IMR-90 (cell line): ENCODE measurements around the gene RNF144A. TPM values are rescaled to one million over a fixed set of nuclear protein-coding genes. Genes with fewer than 3 reads are reported as not detected.

Experiments
- ATAC-seq: fragments of 200-7000 bp; cut with Tn5 transposase; 2 replicates; pipeline ENCODE4 v1.9.1; 2020; ENCODE audit warnings: low read depth, mild to moderate bottlenecking, moderate library complexity
- BruUV-seq: library from RNA; stranded (reverse); fragments of 400-500 nt; replicated peaks from 2 replicates; lab custom pipeline; 2021; lab: Mats Ljungman, UMichigan
- CTCF ChIA-PET: fragments of 300-600 bp; formaldehyde crosslinking; extraction: SDS; loops from one replicate; lab custom pipeline; 2021; ENCODE audit warnings: antibody characterized with exemption; lab: Yijun Ruan, JAX
- POLR2A ChIA-PET: fragments of 300-600 bp; sonication (Branson Sonifier 250); formaldehyde crosslinking; loops from one replicate; lab custom pipeline; 2022; ENCODE audit warnings: antibody characterized with exemption; ENCODE audit not compliant: unreplicated experiment; lab: Charles Lee
- DNase-seq: peaks from one replicate; pipeline ENCODE4 v3.0.0; 2013
- H2AFZ ChIP-seq: replicated peaks from 2 replicates; pipeline ENCODE3; 2013; ENCODE audit warnings: low read length, mild to moderate bottlenecking; ENCODE audit not compliant: poor library complexity
- H2AK5ac ChIP-seq: 2 replicates; pipeline ENCODE4 v1.6.1; 2013; ENCODE audit warnings: low read depth, low read length, inconsistent platforms
- H2AK9ac ChIP-seq: replicated peaks from 2 replicates; pipeline ENCODE3; 2013; ENCODE audit warnings: mild to moderate bottlenecking, low read depth, low read length, moderate library complexity; ENCODE audit not compliant: poor library complexity
- H2BK120ac ChIP-seq: 2 replicates; pipeline ENCODE4 v1.6.1; 2013; ENCODE audit warnings: low read depth, low read length, inconsistent platforms
- H2BK15ac ChIP-seq: 3 replicates; pipeline ENCODE4 v1.6.1; 2013; ENCODE audit warnings: low read depth, low read length, inconsistent platforms
- H2BK20ac ChIP-seq: 2 replicates; pipeline ENCODE4 v1.6.1; 2013; ENCODE audit warnings: low read depth, mild to moderate bottlenecking, inconsistent platforms, low read length, moderate library complexity
- H2BK5ac ChIP-seq: 2 replicates; pipeline ENCODE4 v1.6.1; 2013; ENCODE audit warnings: mild to moderate bottlenecking, low read depth, low read length, inconsistent platforms; ENCODE audit not compliant: poor library complexity, severe bottlenecking
- H3K14ac ChIP-seq: replicated peaks from 2 replicates; pipeline ENCODE4 v1.6.1; 2013; ENCODE audit warnings: low read depth, low read length, inconsistent platforms
- H3K18ac ChIP-seq: 2 replicates; pipeline ENCODE4 v1.6.1; 2013; ENCODE audit warnings: low read depth, low read length, control low read depth
- H3K23ac ChIP-seq: 2 replicates; pipeline ENCODE4 v1.6.1; 2013; ENCODE audit warnings: low read depth, low read length, inconsistent platforms
- H3K27ac ChIP-seq: 2 replicates; pipeline ENCODE4 v1.5.1; 2013; ENCODE audit warnings: mild to moderate bottlenecking, control low read depth, low read length; ENCODE audit not compliant: insufficient read depth
- H3K27me3 ChIP-seq: 2 replicates; pipeline ENCODE4 v1.6.1; 2013; ENCODE audit warnings: low read length; ENCODE audit not compliant: control insufficient read depth, insufficient read depth
- H3K36me3 ChIP-seq: 2 replicates; pipeline ENCODE4 v1.6.1; 2013; ENCODE audit warnings: low read length, mixed read lengths; ENCODE audit not compliant: control insufficient read depth, insufficient read depth
- H3K4ac ChIP-seq: 2 replicates; pipeline ENCODE4 v1.6.1; 2013; ENCODE audit warnings: low read depth, low read length, inconsistent platforms
- H3K4me1 ChIP-seq: 2 replicates; pipeline ENCODE4 v1.6.1; 2013; ENCODE audit warnings: low read length, mixed read lengths; ENCODE audit not compliant: control insufficient read depth, insufficient read depth
- H3K4me2 ChIP-seq: 2 replicates; pipeline ENCODE4 v1.6.1; 2013; ENCODE audit warnings: low read depth, mild to moderate bottlenecking, control low read depth, low read length, moderate library complexity
- H3K4me3 ChIP-seq: 2 replicates; pipeline ENCODE4 v1.5.1; 2013; ENCODE audit warnings: low read depth, mild to moderate bottlenecking, control low read depth, low read length, moderate library complexity; ENCODE audit not compliant: insufficient read depth
- H3K56ac ChIP-seq: 2 replicates; pipeline ENCODE4 v1.6.1; 2013; ENCODE audit warnings: low read length, inconsistent platforms; ENCODE audit not compliant: insufficient read depth; ENCODE audit errors: extremely low read depth
- H3K79me1 ChIP-seq, 2 experiments: 2 replicates each; pipeline ENCODE4 v1.6.1; 2013; ENCODE audit warnings: low read length in 2 of 2, inconsistent platforms in 1 of 2, low read depth in 1 of 2
- H3K9ac ChIP-seq: 2 replicates; pipeline ENCODE4 v1.6.1; 2013; ENCODE audit warnings: low read depth, low read length, control low read depth
- H3K9me1 ChIP-seq: 2 replicates; pipeline ENCODE4 v1.6.1; 2013; ENCODE audit warnings: low read length, inconsistent platforms; ENCODE audit not compliant: insufficient read depth
- H3K9me3 ChIP-seq: 2 replicates; pipeline ENCODE4 v1.6.1; 2013; ENCODE audit warnings: low read length; ENCODE audit not compliant: control insufficient read depth, insufficient read depth
- H4K20me1 ChIP-seq: 2 replicates; pipeline ENCODE4 v1.6.1; 2013; ENCODE audit warnings: low read length, inconsistent platforms; ENCODE audit not compliant: insufficient read depth
- H4K5ac ChIP-seq: 2 replicates; pipeline ENCODE4 v1.6.1; 2013; ENCODE audit warnings: mild to moderate bottlenecking, low read depth, low read length, control low read depth
- H4K8ac ChIP-seq, 2 experiments: 2 replicates each; pipeline ENCODE4 v1.6.1; 2013; ENCODE audit warnings: low read depth in 2 of 2, low read length in 2 of 2, control low read depth in 1 of 2, inconsistent platforms in 1 of 2
- H4K91ac ChIP-seq: 2 replicates; pipeline ENCODE4 v1.6.1; 2013; ENCODE audit warnings: low read depth, low read length, inconsistent platforms; ENCODE audit not compliant: insufficient read depth
- CEBPB ChIP-seq: IDR thresholded peaks from 2 replicates; pipeline ENCODE4 v1.6.1; 2012; ENCODE audit warnings: low read depth, low read length, improper control_type of control experiment
- CHD1 ChIP-seq: IDR thresholded peaks from 2 replicates; pipeline ENCODE4 v1.6.1; 2012; ENCODE audit warnings: low read depth, low read length, improper control_type of control experiment
- FOS ChIP-seq: fragments of 150-350 bp; IDR thresholded peaks from 2 replicates; pipeline ENCODE4 v1.6.1; 2016; ENCODE audit warnings: low read depth, low read length
- MAFK ChIP-seq: IDR thresholded peaks from 2 replicates; pipeline ENCODE4 v1.6.1; 2012; ENCODE audit warnings: low read depth, low read length, improper control_type of control experiment
- NFE2L2 ChIP-seq: fragments of 150-350 bp; IDR thresholded peaks from 2 replicates; pipeline ENCODE4 v1.6.1; 2016; ENCODE audit warnings: low read depth, mild to moderate bottlenecking, low read length
- RCOR1 ChIP-seq: IDR thresholded peaks from 2 replicates; pipeline ENCODE4 v1.6.1; 2012; ENCODE audit warnings: mild to moderate bottlenecking, low read length, improper control_type of control experiment; ENCODE audit not compliant: insufficient replicate concordance
- RFX5 ChIP-seq: IDR thresholded peaks from 2 replicates; pipeline ENCODE4 v1.8.0; 2012; ENCODE audit warnings: low read depth, mild to moderate bottlenecking, low read length, moderate library complexity
- SMC3 ChIP-seq: fragments of 150-350 bp; IDR thresholded peaks from 2 replicates; pipeline ENCODE4 v1.6.1; 2016; ENCODE audit warnings: low read depth, mild to moderate bottlenecking, antibody characterized with exemption, low read length, moderate library complexity
- WGBS, 2 experiments: methylation state at CpG; one replicate each; pipeline versions ENCODE4 v1.1.5 to v1.1.7; 2013; ENCODE audit warnings: missing lambda C conversion rate in 2 of 2; ENCODE audit not compliant: insufficient read length in 1 of 2; ENCODE audit errors: extremely low coverage in 2 of 2; 5-methylcytosine and 5-hydroxymethylcytosine counted together
- dilution Hi-C: fragments of 300-500 bp; cut with HindIII; formaldehyde crosslinking; loops from one replicate; pipeline ENCODE4 v1.14.3; 2018; ENCODE audit warnings: low sequenced_read_pairs; ENCODE audit not compliant: unreplicated experiment
- in situ Hi-C: fragments of 300-500 bp; cut with MboI; formaldehyde crosslinking; loops from 3 replicates; pipeline ENCODE4 v1.14.3; 2019; ENCODE audit warnings: low sequenced_read_pairs, inconsistent platforms, mixed read lengths
- intact Hi-C: fragments of 100-400 bp; cut with micrococcal nuclease; formaldehyde crosslinking; loops from 2 replicates; pipeline ENCODE4 v1.10.0; 2022
- polyA plus RNA-seq, 3 experiments: library from polyadenylated mRNA; depleted of rRNA; stranded (reverse); fragments of >200 nt; gene quantifications; 2 replicates each; pipeline ENCODE4 v1.2.3, GENCODE V29; 2012; ENCODE audit warnings: low replicate concordance in 1 of 3
- total RNA-seq: library from RNA; depleted of rRNA; stranded (reverse); fragments of >200 nt; gene quantifications from 2 replicates; pipeline ENCODE4 v1.2.3, GENCODE V29; 2012
- TF ChIP-seq, protein P1 (sequence below): fragments of 150-350 bp; IDR thresholded peaks from 2 replicates; pipeline ENCODE4 v1.6.1; 2016; ENCODE audit warnings: low read depth, mild to moderate bottlenecking, low read length, moderate library complexity, borderline replicate concordance
- TF ChIP-seq, protein P2 (sequence below): conservative IDR thresholded peaks from 2 replicates; pipeline ENCODE4 v1.5.1; 2012; ENCODE audit warnings: mild to moderate bottlenecking, low read depth, low read length, improper control_type of control experiment
- TF ChIP-seq, protein P3 (sequence below): fragments of 150-350 bp; IDR thresholded peaks from 2 replicates; pipeline ENCODE4 v1.6.1; 2017; ENCODE audit warnings: mild to moderate bottlenecking, antibody characterized with exemption, low read length, low read depth

The RNF144A gene
- total and polyA plus RNA-seq, 2 of the 4 experiments (the other 2 are of a cell fraction), result 0.18 to 0.26 TPM

DNA sequence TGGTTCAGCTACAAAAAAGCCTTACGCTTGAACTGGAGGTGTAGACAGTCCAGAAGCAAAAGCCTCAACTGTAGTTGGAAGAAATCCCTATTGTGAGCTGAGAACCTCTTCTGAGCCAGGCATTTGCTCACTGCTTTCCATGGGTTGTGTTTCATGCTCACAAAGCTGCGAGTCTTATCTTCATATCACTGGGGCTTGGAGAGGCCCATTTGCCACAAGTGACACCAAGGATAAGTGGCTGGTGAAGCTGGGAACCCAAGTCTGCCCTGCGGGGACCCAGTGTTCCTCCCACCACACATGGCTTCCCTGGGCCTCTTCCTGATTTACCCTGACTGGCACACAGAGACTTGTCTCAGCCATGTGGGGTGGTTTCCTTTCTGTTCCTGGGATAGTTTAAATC is 130.4 kb downstream of the RNF144A start (continued):
- no peak for TF ChIP-seq MAFK
- TF ChIP-seq, protein P1, sequence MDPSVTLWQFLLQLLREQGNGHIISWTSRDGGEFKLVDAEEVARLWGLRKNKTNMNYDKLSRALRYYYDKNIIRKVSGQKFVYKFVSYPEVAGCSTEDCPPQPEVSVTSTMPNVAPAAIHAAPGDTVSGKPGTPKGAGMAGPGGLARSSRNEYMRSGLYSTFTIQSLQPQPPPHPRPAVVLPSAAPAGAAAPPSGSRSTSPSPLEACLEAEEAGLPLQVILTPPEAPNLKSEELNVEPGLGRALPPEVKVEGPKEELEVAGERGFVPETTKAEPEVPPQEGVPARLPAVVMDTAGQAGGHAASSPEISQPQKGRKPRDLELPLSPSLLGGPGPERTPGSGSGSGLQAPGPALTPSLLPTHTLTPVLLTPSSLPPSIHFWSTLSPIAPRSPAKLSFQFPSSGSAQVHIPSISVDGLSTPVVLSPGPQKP, result no peak

DNA sequence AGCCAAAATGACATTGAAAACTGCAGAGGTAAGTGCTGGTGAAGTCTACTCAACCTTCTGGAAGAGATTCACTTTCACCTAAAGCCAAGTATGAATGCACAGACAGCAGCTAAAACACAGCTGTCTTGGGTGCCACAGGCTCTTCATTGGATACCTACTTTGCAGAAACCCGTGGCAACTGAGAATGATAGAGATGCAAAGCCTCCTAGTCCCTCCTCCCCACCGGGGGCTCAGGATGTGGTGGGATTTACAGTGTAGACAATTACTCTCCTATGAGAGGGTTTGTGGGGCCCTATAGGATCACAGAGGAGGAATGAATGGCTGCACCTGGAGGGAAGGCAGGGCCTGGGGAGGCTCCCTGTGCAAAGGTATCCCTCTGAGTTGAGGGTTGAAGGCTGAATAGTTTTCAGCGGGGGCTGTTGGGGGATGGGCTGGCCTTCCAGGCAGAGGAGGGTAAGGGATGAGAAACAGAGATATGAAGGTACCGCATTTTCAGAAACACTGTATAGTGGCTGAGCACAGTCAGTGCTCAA is 131.6 kb downstream of the RNF144A start:
- H3K27me3 ChIP-seq, result no peaks in the 10 kb centered on the region
- no peak for ATAC-seq
- WGBS, 2 experiments, result 86% methylated on average over 2 of the region's 4 CpGs; no CpG with 5 or more reads in 1 of the 2 experiments
- no peak overlapping the region for H3K27ac ChIP-seq
- dilution Hi-C loops, result no loop called here
- POLR2A ChIA-PET, result no interaction called here
- no peak overlapping the region for H3K14ac ChIP-seq
- H4K8ac ChIP-seq, result no peak overlapping the region
- no peak overlapping the region for H2BK5ac ChIP-seq
- H4K91ac ChIP-seq, result no peak overlapping the region
- no peak overlapping the region for H3K18ac ChIP-seq
- H2AK9ac ChIP-seq, result no peak overlapping the region
- no peaks in the 10 kb centered on the region for H3K4me1 ChIP-seq
- no peak overlapping the region for H2BK15ac ChIP-seq
- H3K9me1 ChIP-seq, result no peaks in the 10 kb centered on the region; the same call in 1 of the 2 replicates
- H3K56ac ChIP-seq, result no peak overlapping the region
- H3K23ac ChIP-seq, result no peak overlapping the region
- no peak overlapping the region for H2AFZ ChIP-seq
- CTCF ChIA-PET, result no interaction called here
- intact Hi-C loops, result no loop called here
- H2BK20ac ChIP-seq, result no peak overlapping the region
- no peak overlapping the region for H3K4me2 ChIP-seq
- DNase-seq, result no peak
- BruUV-seq, result no TSS peak
- TF ChIP-seq FOS, result no peak
- no peak for TF ChIP-seq CEBPB
- TF ChIP-seq, protein P2, sequence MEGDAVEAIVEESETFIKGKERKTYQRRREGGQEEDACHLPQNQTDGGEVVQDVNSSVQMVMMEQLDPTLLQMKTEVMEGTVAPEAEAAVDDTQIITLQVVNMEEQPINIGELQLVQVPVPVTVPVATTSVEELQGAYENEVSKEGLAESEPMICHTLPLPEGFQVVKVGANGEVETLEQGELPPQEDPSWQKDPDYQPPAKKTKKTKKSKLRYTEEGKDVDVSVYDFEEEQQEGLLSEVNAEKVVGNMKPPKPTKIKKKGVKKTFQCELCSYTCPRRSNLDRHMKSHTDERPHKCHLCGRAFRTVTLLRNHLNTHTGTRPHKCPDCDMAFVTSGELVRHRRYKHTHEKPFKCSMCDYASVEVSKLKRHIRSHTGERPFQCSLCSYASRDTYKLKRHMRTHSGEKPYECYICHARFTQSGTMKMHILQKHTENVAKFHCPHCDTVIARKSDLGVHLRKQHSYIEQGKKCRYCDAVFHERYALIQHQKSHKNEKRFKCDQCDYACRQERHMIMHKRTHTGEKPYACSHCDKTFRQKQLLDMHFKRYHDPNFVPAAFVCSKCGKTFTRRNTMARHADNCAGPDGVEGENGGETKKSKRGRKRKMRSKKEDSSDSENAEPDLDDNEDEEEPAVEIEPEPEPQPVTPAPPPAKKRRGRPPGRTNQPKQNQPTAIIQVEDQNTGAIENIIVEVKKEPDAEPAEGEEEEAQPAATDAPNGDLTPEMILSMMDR, result no peak
- TF ChIP-seq SMC3, result no peak
- no peak for TF ChIP-seq CHD1
- TF ChIP-seq, protein P3, sequence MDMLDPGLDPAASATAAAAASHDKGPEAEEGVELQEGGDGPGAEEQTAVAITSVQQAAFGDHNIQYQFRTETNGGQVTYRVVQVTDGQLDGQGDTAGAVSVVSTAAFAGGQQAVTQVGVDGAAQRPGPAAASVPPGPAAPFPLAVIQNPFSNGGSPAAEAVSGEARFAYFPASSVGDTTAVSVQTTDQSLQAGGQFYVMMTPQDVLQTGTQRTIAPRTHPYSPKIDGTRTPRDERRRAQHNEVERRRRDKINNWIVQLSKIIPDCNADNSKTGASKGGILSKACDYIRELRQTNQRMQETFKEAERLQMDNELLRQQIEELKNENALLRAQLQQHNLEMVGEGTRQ, result no peak
- no peak for TF ChIP-seq RCOR1
- no peak for TF ChIP-seq RFX5
- TF ChIP-seq NFE2L2, result no peak
- H2BK120ac ChIP-seq, result no peak overlapping the region
- no peak overlapping the region for H3K9ac ChIP-seq
- in situ Hi-C loops, result no loop called here
- H3K4me3 ChIP-seq, result no peak overlapping the region
- H4K20me1 ChIP-seq, result no peaks in the 10 kb centered on the region
- no peak overlapping the region for H2AK5ac ChIP-seq
- no peaks in the 10 kb centered on the region for H3K36me3 ChIP-seq
- H4K5ac ChIP-seq, result no peak overlapping the region
- H3K4ac ChIP-seq, result no peak overlapping the region
- no peaks in the 10 kb centered on the region for H3K9me3 ChIP-seq
- H3K79me1 ChIP-seq, result no peaks in the 10 kb centered on the region
